Measurements from ENCODE around the gene DENND1B.
"Not testable (repeated sequence)": the region's sequence is repeated elsewhere in the genome, so short reads cannot be mapped to it uniquely, and the experiment has no call there.

Gene DENND1B

DNA sequence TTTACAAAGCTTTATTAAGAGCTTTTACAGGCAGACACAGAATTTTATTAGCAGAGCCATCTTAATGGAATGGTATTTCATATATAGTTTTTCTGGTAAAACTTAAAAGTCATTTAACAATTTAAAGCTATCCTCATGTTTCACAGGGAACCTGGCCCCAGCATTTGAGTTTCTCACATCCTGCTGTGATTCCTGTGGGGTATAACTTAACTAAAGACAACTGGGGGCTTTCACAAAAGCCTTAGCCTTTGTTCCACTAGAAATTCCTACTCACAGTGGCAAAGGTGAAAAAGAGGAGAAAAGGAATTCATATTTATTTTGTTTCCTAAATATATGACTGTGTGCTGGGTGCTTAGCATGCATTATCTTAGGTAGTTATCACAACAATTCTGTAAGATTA lies 233.9 kb downstream of the DENND1B start:
- DNase-seq: no peak

DNA sequence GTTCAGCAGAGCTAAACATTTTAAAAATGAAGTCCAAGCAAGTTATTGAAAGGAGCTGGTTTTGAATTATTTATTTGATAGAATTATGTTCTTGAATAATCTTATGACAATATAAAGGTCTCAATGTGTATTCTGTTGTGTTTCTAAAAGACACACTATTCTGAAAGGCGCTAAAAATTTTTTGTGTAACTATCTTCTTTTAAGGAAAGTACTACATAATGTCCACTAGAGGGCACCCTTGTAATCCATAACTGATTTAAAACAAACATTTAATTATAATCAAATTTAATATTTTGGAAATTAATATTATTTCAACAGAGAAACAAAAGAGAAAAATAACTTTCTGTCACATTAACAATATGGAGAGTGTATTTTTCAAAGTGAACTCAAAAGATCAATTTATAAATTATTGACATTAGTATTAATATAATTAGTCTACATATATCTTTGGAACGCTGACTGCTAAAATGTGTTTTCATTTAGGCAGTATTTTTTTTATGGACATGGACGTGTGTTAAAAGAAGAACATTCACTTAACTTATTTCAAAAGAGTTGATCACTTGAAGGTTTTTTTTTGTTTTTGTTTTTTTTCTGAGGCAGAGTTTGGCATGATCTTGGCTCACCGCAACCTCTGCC lies 248.4 kb downstream of the DENND1B start:
- peak in 2 of 6 experiments; percentile 28 to 34 for DNase-seq

DNA sequence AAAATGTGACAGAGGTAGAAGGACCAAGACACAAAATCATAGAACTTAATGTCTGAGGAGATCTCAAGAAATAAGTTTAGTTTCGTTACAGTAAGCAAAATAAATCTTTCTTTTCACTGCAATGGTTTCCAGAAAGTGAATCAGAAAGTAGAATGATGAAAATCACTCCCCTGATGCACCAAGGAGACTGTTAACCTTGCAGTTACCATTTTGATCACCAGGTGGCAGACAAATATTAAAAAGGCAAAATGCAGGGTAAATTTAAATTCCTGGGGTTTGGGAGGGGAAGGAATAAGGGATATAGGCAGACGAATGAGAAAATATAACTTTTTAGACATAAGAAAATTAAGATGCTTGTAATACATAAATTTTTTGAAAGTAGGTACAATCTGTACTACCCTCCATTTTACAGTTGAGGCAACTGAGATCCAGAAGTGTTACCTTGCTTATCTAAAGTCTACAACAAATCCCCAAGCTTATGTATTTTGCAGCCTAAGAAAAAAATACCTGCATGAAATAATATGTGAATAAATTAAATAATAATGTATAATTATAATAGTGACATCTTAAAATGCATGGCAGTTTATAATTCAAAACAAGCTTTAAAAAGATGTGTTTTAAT lies 254.1 kb downstream of the DENND1B start:
- peak in 2 of 6 experiments; percentile 12 to 40 for DNase-seq

DNA sequence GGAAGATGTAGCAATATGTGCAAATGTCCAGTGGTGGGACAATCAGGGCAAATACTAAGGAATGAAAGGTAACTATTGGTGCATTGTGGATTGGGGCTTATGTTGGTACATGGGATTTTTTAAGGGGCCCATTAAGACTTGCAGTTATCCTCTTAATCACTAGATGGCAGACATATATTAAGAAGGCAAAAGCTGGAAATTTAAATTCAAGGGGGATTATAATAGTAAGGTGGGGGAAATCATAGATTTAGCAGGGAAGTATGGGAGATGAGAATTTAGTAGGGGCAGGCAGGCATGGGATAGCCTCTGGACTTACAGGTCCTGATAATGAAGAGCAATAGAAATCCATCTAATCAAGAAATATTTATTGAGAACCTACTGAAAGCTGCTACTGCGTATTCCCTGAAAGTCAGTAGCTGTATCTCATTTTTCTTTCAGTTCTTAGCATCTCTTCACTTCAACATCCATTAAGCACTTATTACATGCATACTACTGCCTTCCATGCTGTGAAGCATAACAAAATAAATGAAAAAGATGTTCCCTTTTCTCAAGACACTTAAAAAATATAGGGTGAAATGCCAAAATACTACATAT lies 255.4 kb downstream of the DENND1B start:
- peak in 1 of 6 experiments; percentile 6 for DNase-seq

DNA sequence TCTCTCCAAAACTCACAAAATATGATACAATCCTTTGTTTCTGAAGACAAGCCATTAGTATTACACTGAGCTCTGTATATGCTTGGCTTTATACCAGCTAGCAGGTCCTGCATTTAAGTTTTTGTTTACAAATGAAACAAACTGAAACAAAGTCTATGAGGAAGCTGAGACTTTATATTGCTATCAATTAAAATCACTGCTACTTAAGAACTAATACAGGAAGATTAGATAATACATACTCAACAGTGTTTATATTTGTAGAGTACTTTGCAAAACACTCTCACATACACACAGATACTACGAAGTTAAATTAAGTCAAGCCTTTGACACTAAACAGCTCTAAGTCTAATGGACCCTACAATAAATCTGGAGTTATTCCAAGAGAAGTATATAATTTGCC lies 259.9 kb downstream of the DENND1B start:
- DNase-seq: no peak

DNA sequence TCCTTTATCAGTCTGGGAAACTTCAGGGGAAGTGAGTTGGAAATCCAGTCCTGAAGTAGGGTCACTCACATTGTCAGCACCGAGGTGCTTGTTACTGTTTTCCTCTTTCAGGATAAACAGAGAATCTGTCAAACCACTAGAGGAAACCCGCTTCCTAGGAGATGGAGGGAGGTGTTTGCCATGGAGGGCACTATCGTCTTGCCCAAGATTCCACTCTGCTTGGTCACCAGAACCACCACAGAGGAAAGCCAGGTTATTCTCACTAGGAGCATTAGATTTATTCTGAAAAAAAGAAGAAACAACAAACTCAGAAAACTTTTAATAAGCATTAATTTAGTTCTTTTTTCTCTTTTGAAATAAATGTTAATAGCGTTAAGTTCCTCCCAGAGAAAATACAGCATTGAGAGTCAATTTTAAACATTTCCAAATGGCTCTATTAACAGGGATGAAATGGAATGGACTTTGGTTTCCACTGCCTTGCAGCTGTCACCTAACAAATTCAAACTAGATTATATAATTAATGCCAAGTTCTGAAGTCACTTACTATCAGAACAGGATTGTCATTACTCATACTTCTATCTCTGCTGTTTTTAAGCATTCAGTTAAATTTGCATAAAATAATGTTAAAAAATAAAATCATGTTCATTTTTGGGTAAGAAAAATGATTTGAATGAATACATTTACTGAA lies 264.4 kb downstream of the DENND1B start:
- no peak for DNase-seq

DNA sequence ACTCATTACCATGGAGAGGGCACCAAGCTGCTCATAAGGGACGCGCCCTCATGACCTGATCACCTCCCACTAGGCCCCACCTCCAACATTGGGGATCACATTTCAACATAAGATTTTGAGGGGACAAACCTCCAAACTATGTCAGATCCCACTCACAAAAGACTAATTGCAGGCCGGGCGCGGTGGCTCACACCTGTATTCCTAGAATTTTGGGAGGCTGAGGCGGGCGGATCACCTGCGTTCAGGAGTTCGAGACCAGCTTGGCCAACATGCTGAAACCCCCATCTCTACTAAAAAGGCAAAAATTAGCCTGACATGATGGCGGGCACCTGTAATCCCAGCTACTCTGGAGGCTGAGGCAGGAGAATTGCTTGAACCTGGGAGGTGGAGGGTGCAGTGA lies 278.6 kb downstream of the DENND1B start:
- no peak for DNase-seq

DNA sequence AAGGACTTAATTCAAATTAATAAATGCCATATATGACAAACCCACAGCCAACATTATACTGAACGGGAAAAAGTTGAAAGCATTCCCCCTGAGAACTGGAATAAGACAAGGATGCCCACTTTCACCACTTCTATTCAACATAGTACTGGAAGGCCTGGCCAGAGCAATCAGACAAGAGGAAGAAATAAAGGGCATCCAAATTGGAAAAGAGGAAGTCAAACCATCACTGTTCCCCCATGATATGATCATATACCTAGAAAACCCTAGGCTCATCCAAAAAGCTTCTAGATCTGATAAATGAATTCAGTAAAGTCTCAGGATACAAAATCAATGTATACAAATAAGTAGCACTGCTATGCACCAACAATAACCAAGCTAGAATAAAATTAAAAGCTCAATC lies 283.8 kb downstream of the DENND1B start:
- not testable (repeated sequence) for DNase-seq

DNA sequence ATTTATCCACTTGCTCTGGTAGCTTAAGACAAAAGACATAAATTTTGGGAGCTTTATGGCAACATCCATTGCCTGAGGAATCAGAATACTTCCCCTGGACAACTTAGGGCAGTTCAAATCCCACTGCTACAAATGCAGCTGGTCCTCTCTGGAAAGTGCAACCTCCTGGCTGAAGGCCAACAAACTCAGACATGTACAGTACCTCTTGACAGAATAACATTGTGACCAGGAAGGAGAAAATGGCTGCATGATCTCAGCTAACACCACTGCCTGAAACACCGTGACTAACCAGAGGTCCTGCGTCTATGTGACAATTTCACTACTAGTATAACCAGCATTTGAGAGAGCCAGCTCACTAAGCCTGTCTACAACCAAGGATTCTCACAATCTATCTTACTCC lies 288.3 kb downstream of the DENND1B start:
- DNase-seq: no peak

DNA sequence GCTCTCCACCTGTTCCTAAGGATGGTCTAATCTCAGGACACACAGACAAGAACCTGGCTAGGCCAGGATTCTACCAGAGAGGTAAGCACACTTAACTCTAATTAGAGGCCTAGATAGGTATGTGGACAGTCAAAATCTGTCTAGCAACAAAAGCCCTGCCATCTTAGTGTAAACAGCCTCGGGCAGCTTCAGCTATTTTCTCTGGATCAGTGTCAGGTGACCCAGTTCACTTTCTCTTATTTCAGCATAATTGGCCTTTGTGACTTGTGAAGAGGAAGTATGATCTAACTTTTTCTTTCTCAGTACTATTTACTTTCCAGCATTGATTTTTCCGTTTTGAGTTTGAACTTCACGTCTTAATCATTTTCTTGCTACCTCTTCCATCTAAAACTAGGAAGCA lies 289.5 kb downstream of the DENND1B start:
- DNase-seq: no peak

DNA sequence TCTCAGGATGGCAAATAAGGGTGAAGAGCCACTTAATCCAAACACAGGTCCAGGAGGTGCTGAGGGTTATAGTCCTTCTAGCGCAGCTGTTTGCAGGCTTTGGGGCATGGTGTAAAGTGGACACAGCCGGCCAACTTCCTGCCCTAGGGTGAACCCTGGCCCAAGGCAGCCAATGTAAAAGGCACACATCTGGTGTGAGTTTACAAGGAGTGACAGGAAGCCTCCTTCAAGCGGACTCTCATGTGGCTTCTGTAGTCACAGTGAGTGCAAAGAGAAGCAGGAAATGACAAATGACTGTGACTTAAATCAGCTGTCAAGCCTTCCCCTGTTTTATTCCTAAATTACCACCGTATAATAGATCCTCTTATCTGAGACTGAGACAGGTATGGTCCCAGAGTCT lies 294.2 kb downstream of the DENND1B start:
- peak in 4 of 6 experiments; percentile 2 to 37 (median 18) for DNase-seq

DNA sequence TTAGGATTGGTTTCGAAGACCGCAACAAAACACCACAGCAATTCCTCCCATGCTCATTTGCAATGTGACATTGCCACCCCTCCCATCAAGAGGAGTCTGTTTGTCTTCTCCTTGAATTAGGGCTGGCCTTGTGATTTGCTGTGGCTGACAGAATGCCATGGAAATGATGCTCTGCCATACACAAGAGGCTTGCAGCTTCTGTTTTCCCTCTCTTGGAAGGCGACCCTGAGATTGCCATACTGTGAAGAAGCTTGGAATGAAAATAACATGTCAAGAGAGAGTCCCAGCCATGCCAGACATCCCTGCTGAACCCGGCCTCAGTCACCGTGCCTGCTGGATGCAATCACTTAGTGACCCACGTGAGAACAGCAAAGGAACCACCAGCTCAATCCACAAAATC lies 294.8 kb downstream of the DENND1B start:
- DNase-seq: no peak

DNA sequence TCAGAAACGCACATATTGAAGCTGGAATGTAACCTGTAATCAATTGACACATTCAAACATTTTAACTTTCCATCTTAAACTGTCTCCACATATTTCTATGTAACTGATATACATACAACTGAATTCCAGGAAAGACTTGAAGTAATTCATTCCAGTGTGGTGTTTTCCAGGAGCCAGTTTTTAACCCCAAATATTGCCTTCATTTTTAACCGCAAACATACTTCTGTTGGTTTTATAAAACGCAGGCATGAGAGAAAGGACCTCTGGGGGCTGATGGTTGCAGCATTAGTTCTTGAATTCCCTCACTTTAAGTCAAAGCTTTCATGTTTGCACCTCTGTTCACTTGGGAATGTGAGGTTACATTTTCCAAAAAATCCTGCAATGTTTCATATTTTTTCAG lies 303.1 kb downstream of the DENND1B start:
- no peak for DNase-seq

DNA sequence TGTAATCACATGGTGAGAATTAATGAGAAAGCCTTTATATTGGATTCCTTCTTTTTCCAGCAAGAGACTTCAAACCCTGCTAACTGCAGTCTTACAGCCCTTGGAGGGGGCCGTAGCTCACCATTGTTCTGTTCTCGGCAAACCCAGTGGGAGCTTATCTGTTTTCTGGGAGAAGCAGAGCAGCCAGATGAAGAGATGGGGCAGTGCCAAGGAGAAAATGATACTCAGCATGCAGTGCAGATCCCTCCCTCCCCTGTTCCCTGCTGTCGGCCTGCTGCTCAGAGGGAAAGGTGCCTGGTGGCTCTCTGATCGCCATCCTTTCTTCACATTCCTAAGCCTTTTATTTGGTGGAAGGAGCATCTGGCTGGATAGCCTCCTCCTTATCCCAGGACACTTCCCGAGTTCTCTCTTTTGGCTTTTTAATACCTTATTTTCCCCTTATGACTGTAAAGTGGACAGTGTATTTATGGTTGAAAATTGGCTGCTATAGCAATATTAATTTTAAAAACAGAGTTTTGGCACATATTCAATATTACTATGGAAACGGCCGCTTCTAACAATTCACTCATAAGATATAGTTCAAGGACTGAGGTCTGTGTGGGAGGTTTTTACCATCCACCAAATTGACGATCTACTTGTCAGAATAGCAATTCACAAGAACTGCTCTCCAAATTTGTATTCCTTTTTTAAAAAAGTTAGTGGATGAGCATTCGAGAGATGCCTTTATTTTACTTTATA lies 303.9 kb downstream of the DENND1B start:
- no peak for DNase-seq

DNA sequence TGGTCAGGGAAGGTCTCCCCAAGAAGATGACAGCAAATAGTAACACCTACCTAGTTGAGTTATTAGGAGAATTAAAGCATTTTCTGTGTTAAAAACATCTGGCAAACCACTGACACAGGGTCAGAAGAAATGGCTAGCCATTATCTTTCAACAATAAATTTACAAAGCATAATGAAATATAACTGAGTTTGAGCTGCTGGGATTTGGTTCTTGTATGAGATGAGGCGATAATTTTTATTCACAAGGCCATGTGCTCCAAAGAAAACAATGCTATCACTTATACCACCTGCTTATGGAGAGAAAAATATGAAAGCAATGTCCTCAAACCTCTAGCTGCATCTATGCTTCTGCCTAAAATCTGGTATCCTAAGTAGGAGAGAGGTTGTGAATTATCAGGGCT lies 304.9 kb downstream of the DENND1B start:
- DNase-seq: no peak

DNA sequence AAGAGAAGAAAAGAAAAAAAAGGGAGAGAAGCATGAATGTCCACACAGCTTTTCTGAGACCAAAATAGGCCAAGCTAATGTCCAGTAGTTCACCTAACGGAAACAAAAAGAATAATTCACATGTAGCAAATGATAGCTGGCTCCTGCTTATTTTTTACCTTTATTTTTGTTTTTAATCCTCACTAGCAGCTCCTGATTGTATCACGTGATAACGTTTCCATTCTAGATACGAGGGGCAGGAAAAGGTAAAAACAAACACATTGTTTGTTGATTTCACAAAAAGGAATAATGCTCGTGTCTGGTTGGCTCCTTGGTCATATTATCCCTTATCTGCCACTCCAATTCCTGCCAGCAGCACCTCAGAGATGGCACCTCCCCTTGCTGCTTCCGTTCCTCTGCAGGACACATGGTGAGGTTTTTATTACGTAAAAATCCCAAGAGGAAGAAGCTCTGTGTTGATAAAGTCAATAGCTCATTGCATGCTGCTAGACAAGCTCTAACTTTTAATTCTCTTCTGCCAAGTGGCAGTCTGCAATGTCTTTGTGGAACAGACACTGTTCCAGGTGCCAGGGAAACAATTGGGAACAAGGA lies 305.6 kb downstream of the DENND1B start:
- DNase-seq: no peak

DNA sequence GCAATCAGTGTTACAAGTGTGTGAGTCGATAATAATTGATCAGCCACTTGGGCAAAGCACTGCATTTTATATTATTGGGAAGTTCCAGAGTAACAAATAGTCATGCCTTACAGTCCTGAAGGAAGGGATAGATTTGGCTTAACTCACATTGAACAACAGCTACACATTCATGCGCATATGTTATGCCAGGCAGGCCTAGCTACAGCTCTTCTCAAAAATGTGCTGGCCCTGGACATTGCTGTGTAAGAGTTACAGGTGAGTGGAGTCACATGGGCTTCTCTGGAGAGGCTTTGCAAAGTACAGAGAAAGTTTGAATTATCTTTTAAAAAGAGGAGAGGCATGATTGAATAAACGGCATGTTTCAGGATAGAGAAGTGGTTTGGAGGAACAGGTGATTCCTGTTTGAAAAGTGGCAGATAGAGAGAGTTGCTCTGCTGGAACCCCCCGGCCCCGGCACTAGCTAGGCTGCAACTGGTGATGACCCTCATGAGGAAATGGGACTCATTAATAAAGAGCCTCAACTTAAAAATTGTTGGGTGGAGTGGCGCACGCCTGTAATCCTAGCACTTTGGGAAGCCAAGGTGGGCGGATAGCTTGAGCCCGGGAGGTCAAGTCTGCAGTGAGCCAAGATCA lies 306.6 kb downstream of the DENND1B start:
- no peak for DNase-seq

DNA sequence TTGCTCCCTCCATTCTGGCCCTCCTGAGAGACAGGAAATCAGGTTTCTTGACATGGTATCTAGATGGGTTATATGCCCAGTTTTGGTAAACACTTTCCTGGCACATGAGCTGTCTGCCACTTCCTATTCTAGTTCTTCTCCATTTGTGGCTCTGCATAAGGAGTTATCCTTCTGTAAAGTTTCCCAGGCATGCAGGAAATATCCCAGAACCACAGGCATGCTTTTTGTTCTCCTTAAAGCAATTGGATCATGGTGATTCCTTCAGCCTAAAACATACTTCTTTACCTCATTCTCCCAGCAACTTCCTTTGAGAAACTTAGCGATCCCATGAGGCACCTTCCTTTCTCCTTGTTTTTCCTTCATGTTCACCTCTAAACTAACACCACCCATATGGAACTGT lies 307.4 kb downstream of the DENND1B start:
- DNase-seq: no peak

DNA sequence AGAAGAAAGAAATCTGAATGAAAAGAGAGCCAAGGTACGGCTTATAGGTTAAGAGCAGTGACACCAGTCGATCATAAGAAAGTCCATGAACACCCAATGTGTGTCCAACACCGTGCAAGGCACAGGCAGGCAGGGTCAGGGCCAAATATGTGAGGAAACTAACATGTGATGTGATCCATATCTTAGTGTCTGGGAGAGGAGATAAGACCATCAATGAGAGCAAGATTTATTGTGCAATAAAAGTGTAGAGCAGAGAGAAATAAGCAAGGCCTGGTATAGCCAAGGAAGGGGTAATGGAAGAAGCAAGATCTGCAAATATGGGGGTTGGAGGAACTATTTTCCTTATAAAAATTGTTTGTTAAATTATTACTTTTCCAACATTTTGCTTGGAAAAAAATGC lies 308.5 kb downstream of the DENND1B start:
- DNase-seq: no peak

DNA sequence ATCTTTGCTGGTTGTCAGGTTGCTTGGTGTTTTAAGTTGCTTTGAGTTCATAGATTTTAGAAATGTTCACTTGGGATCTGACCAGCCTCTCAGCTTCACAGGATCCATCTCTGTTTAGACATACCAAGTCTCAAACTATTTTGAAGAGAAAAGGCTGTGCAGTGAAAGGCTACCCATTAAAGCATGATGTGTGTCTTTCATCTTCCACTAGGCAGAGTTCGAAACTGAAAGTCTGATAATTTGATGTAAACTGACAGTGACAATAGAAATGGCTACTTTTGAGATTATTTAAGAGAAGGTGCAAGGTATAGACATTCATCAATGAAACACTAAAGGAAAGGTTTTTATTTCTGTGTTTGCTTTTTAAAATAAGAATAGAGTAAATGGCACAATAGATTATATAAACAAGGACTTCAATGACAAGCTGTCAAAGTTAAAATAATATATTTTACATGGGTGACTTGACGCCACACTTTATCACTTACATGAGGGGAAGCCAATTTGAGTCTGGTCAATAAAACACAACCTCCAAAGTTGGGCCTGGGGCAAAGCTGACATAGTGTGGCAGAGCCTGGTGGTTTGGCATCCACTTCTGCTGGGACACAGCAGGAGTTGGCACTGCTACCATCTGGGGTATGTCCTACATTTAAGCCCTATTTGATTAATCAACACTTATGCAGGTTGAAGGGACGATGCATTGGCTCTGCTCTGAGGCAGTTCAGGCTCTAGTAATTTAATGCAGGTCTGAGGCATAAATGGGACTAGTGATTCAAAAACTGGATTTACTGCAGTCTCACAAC lies 309.6 kb downstream of the DENND1B start:
- no peak for DNase-seq

DNA sequence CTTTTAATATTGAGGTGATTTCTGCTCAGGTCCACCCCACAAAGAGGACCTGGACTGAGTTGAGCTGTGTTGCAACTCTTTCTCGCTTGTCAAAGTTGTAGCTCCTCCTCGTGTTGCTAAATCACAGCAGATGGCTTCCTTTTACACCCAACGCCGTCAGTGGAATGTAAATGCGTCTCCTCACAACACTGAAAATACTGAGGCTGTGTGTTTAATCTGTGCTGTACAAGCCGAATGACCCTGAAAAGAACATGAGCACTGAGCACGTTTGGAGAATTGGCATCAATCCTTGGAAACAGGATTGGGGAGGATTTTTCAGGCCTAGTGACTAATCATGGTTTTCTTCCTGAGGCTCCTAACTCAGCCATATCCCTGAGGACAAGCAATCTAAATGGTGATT lies 311.2 kb downstream of the DENND1B start:
- no peak for DNase-seq

DNA sequence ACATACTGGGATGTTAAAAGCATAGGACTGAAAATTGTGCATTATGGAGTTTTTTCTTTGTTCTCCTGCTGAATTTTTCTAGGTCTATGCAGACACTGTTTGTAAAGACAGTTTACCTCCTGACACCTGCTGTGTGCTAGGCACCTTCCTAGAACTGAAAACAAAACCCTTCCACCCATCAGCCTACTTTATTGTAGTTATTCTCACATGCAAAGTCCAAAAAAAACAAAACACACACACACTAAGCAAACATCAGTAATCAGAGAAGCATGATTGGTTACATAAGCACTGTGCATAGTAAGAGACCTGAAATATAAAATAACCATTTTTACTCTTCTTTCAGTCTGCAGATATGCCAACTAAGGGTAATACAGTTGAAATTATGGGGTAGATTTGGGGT lies 312.1 kb downstream of the DENND1B start:
- no peak for DNase-seq
